Neural cell (in vitro differentiated cells): ENCODE measurements around the gene FHL2. TPM values are rescaled to one million over a fixed set of nuclear protein-coding genes. Genes with fewer than 3 reads are reported as not detected.
A peak's percentile ranks its signal among the peaks of the same experiment; 100 is the strongest.

ENCODE experiments used
- H2AFZ ChIP-seq: fragments of 200-600, 300-800 bp; sonication (generic), shearing (Covaris generic); 2 replicates; pipeline ENCODE4 v1.6.0; 2014; ENCODE audit warnings: low read depth, mild to moderate bottlenecking, antibody characterized with exemption, low read length, moderate library complexity
- H3F3A ChIP-seq: fragments of 200-600 bp; shearing (Covaris generic); 2 replicates; pipeline ENCODE4 v1.6.1; 2016; ENCODE audit warnings: mild to moderate bottlenecking, moderate library complexity, mixed read lengths, antibody characterized with exemption, low read length; ENCODE audit not compliant: insufficient read depth, poor library complexity, severe bottlenecking
- H3K27ac ChIP-seq: fragments of 200-600, 300-800 bp; sonication (generic), shearing (Covaris generic); 2 replicates; pipeline ENCODE4 v1.5.1; 2014; ENCODE audit warnings: mild to moderate bottlenecking, low read length, moderate library complexity
- H3K27me3 ChIP-seq: fragments of 300-800, 200-600 bp; sonication (generic), shearing (Covaris generic); 2 replicates; pipeline ENCODE4 v1.6.0; 2014; ENCODE audit warnings: mild to moderate bottlenecking, low read depth, low read length, moderate library complexity; ENCODE audit not compliant: insufficient read depth
- H3K36me3 ChIP-seq: fragments of 300-800, 200-600 bp; sonication (generic), shearing (Covaris generic); 2 replicates; pipeline ENCODE4 v1.5.1; 2014; ENCODE audit warnings: mild to moderate bottlenecking, antibody characterized with exemption, low read length, moderate library complexity; ENCODE audit not compliant: insufficient read depth
- H3K4me2 ChIP-seq: fragments of 300-800, 200-600 bp; sonication (generic), shearing (Covaris generic); 2 replicates; pipeline ENCODE4 v1.6.0; 2014; ENCODE audit warnings: mild to moderate bottlenecking, low read length
- H3K4me3 ChIP-seq: fragments of 300-800, 200-600 bp; sonication (generic), shearing (Covaris generic); 2 replicates; pipeline ENCODE4 v1.5.1; 2014; ENCODE audit warnings: mild to moderate bottlenecking, low read length, moderate library complexity
- H3K79me2 ChIP-seq: fragments of 200-600 bp; shearing (Covaris generic); replicated peaks from 2 replicates; pipeline ENCODE4 v1.6.0; 2014; ENCODE audit warnings: mild to moderate bottlenecking, low read length, moderate library complexity; ENCODE audit not compliant: insufficient read depth
- H3K9ac ChIP-seq: fragments of 300-800, 200-600 bp; sonication (generic), shearing (Covaris generic); 2 replicates; pipeline ENCODE4 v1.6.1; 2016; ENCODE audit warnings: mild to moderate bottlenecking, low read length, mixed read lengths
- H3K9me2 ChIP-seq: fragments of 200-600 bp; shearing (Covaris generic); 2 replicates; pipeline ENCODE4 v1.6.1; 2016; ENCODE audit warnings: mild to moderate bottlenecking, low read length, mixed read lengths; ENCODE audit not compliant: insufficient read depth
- H3K9me3 ChIP-seq: fragments of 200-600, 300-800 bp; sonication (generic), shearing (Covaris generic); 2 replicates; pipeline ENCODE4 v1.6.1; 2016; ENCODE audit warnings: mild to moderate bottlenecking, mixed run types, low read length, moderate library complexity, mixed read lengths
- H4K20me1 ChIP-seq: fragments of 200-600 bp; shearing (Covaris generic); 2 replicates; pipeline ENCODE4 v1.6.1; 2016; ENCODE audit warnings: mild to moderate bottlenecking, mixed run types; ENCODE audit not compliant: insufficient read depth
- CTCF ChIP-seq: fragments of 450-650 bp; IDR thresholded peaks from 2 replicates; pipeline ENCODE4 v1.5.1; 2014; ENCODE audit warnings: antibody characterized with exemption, mild to moderate bottlenecking, moderate library complexity; ENCODE audit not compliant: poor library complexity, severe bottlenecking
- EP300 ChIP-seq: fragments of 450-650 bp; conservative IDR thresholded peaks from 2 replicates; pipeline ENCODE4 v1.6.1; 2014; ENCODE audit warnings: antibody characterized with exemption, mild to moderate bottlenecking, moderate library complexity; ENCODE audit not compliant: poor library complexity, severe bottlenecking
- EZH2 ChIP-seq: fragments of 200-600, 300-800 bp; shearing (Covaris generic), sonication (generic); IDR thresholded peaks from 2 replicates; pipeline ENCODE4 v1.6.1; 2014; ENCODE audit warnings: antibody characterized with exemption, low read length, borderline replicate concordance, mild to moderate bottlenecking; ENCODE audit not compliant: insufficient read depth, poor library complexity, severe bottlenecking
- MXI1 ChIP-seq: fragments of 450-650 bp; conservative IDR thresholded peaks from 2 replicates; pipeline ENCODE4 v1.6.1; 2014; ENCODE audit warnings: antibody characterized with exemption, mild to moderate bottlenecking; ENCODE audit not compliant: poor library complexity, severe bottlenecking
- POLR2AphosphoS5 ChIP-seq: IDR thresholded peaks from 2 replicates; pipeline ENCODE4 v1.6.1; 2012
- RAD21 ChIP-seq: fragments of 450-650 bp; conservative IDR thresholded peaks from 2 replicates; pipeline ENCODE4 v1.6.1; 2014; ENCODE audit warnings: antibody characterized with exemption, mild to moderate bottlenecking, moderate library complexity
- REST ChIP-seq: IDR thresholded peaks from 2 replicates; pipeline ENCODE4 v1.6.1; 2012; ENCODE audit warnings: borderline replicate concordance
- SMC3 ChIP-seq: fragments of 450-650 bp; conservative IDR thresholded peaks from 2 replicates; pipeline ENCODE4 v1.6.1; 2014; ENCODE audit warnings: antibody characterized with exemption, mild to moderate bottlenecking, moderate library complexity; ENCODE audit not compliant: poor library complexity
- TAF1 ChIP-seq: IDR thresholded peaks from 2 replicates; pipeline ENCODE4 v1.6.1; 2012; ENCODE audit warnings: low read depth
- polyA plus RNA-seq: library from polyadenylated mRNA; depleted of rRNA; stranded (reverse); fragments of >200 nt; gene quantifications from 2 replicates; pipeline ENCODE4 v1.2.3, GENCODE V29; 2014

FHL2 gene
- polyA plus RNA-seq, 1 donor from 2014 or later = 3.5 TPM

GRCh38 chr2:105338020-105338385 is 60.8 kb downstream of the FHL2 start:
- Histone ChIP-seq H4K20me1 (no peaks in the 10 kb centered on the region), H3K9me2 (no peaks in the 10 kb centered on the region), H3F3A (no peaks in the 10 kb centered on the region), H3K27me3 (no peaks in the 10 kb centered on the region), H3K4me2 (peak overlapping the region; percentile 81), H3K9me3 (no peaks in the 10 kb centered on the region), H3K79me2 (peaks cover 44% of the 10 kb centered on the region), H3K9ac (peak overlapping the region; percentile 85), H2AFZ (peak overlapping the region; percentile 74), H3K36me3 (no peaks in the 10 kb centered on the region), H3K27ac (peak overlapping the region; percentile 60), H3K4me3 (peak overlapping the region; percentile 72)
- TF ChIP-seq RAD21 (no peak), MXI1 (no peak), REST (no peak), EZH2 (no peak), POLR2AphosphoS5 (no peak), CTCF (no peak), SMC3 (no peak), EP300 (no peak), TAF1 (no peak)

GRCh38 chr2:105337122-105338019 is 61.5 kb downstream of the FHL2 start, which contains the start of gene C2orf49:
C2orf49 (plus strand) TSS chr2:105337540; CDS start chr2:105337588, 48 bp downstream.
- no peaks in the 10 kb centered on the region for H3K27me3 ChIP-seq
- peak within 1 kb of the TSS; percentile 99 for H2AFZ ChIP-seq
- TF ChIP-seq TAF1 (peak; percentile 79), REST (peak; percentile 64), CTCF (peak; percentile 17), SMC3 (no peak), EZH2 (no peak), POLR2AphosphoS5 (peak; percentile 84), EP300 (peak; percentile 89), RAD21 (no peak), MXI1 (peak; percentile 94)
- H3K36me3 ChIP-seq = no peaks in the 10 kb centered on the region
- H3K9me3 ChIP-seq = no peaks in the 10 kb centered on the region
- H3K4me3 ChIP-seq = peak within 1 kb of the TSS; percentile 72
- peak within 1 kb of the TSS; percentile 85 for H3K9ac ChIP-seq
- H3K27ac ChIP-seq = peak within 1 kb of the TSS; percentile 95
- H3K4me2 ChIP-seq = peak within 1 kb of the TSS; percentile 98
- peaks cover 44% of the 10 kb centered on the region for H3K79me2 ChIP-seq
- H3K9me2 ChIP-seq = no peaks in the 10 kb centered on the region
- H4K20me1 ChIP-seq = no peaks in the 10 kb centered on the region
- no peaks in the 10 kb centered on the region for H3F3A ChIP-seq
